VCaP (cell line): ENCODE results near the gene LPCAT1.

ENCODE experiments used
- H3K27ac ChIP-seq: fragments of 450-650 bp; 2 replicates; pipeline ENCODE4 v1.5.1; 2017
- TF ChIP-seq, protein P1 (sequence below): fragments of 450-650 bp; conservative IDR thresholded peaks from 2 replicates; pipeline ENCODE4 v1.5.1; 2017; ENCODE audit warnings: mild to moderate bottlenecking, moderate library complexity

Gene LPCAT1

DNA sequence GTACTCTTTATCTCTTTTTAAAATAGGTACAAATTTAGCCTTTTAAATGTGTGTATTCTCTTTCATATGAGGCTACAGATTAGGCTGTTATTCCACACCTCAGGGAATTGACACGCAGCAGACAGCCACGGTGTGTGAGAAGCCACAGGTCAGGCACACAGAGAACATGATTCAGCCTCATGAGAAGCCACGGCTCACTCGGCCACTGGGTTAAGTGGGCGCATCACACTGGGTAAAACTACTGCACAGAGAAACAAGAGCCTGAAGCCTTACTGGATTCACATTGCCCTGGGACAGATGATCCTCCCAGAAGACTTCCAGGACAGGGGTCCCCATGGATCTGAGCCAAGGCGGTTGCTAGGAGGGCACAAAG is 28.2 kb downstream of the LPCAT1 start:
- TF ChIP-seq, protein P1, sequence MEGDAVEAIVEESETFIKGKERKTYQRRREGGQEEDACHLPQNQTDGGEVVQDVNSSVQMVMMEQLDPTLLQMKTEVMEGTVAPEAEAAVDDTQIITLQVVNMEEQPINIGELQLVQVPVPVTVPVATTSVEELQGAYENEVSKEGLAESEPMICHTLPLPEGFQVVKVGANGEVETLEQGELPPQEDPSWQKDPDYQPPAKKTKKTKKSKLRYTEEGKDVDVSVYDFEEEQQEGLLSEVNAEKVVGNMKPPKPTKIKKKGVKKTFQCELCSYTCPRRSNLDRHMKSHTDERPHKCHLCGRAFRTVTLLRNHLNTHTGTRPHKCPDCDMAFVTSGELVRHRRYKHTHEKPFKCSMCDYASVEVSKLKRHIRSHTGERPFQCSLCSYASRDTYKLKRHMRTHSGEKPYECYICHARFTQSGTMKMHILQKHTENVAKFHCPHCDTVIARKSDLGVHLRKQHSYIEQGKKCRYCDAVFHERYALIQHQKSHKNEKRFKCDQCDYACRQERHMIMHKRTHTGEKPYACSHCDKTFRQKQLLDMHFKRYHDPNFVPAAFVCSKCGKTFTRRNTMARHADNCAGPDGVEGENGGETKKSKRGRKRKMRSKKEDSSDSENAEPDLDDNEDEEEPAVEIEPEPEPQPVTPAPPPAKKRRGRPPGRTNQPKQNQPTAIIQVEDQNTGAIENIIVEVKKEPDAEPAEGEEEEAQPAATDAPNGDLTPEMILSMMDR = no peak
- H3K27ac ChIP-seq = no peak overlapping the region

DNA sequence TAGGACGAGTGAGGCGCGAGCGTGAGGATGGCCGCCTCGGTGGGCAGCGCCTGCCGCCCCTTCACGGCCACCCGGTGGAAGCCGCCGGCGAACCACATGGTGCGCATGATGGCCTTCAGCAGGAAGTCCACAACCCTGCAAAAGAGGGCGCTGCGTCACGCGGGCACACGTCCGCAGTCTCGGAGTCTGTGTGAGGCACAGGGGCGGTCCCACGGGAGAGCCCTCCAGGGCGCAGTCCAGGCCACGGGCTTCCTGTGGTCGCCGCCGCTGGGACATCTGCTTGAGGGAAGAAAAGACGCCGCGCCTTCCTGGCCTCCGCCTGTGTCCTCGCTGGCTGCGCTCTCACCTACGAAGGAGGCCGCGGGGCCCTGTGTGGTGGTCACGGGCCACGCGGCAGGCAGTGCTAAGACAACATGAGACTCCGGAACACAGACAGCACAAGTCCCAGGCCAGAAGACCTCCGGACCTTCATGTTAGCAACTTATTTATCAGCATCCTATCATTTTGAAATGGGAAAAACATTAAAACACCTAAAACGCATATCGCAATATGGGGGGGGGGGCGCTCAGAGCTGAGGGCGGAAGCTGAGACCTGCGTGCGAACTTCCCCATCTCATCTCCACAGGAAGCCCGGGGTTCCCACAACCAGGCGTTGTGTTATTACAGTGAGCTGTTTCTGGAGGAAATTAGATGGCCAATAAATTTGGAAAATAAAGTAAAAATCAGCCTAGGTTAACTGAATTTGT is 28.8 kb downstream of the LPCAT1 start:
- no peak overlapping the region for H3K27ac ChIP-seq
- TF ChIP-seq, protein P1 = no peak

DNA sequence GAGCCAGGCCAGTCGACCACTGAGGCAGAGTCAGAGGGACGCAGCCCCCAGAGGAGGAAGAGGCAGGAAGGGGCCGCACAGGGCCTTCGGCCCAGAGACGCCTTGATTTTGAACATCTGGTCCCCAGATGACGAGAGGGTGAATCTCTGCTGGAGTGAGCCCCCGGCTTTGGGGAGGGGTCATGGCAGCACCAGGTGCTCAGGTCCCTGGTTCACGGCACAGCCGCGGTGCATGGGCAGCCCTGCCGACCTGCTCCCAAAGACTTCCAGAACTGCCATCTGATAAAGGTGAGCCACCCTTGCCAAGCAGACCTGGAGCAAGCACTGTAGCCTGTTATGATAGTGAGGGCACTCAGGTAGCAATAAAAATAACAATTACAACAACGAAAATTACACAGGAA is 29.8 kb downstream of the LPCAT1 start:
- no peak overlapping the region for H3K27ac ChIP-seq
- TF ChIP-seq, protein P1 = no peak

DNA sequence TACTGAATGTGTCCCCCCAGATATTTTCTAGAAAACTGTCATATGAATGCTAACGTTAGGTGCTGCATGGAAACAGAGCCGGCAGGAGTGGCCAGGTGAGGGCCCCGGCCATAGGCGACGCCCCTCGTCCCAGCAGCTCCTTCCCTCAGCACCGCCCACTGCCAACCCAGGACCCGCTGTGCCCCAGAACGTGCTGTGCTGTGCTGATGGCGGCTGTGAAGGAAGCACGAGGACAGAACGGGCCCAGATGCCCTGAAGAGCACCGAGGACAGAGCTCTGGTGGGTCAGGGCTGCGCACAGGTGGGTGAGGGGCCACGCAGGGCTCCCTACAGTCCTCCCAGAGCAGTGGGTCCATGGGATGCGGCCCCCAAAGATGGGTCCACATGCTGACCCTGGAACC is 30.3 kb downstream of the LPCAT1 start:
- TF ChIP-seq, protein P1 = no peak

DNA sequence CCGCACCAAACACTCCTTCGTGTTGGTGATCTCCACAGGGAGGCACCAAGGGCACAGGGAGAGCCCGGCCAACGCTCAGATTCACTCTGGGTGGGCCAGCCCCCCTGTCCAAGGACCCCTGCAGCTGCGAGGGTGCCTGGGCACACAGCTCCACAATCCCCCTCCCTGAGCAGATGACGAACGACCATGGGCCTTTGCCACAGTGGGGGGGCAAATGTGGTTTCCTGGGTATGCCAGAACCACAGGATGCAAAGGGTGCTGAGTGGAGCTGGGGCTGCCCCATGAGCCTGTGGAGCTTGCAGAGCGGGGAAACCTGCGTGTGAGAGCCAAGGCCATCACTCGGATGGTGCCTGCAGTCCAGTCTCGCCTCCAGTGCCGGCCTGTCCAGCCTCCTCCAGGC is 31.0 kb downstream of the LPCAT1 start:
- no peak overlapping the region for H3K27ac ChIP-seq

More for the DNA sequence above, 30.3 kb downstream of the LPCAT1 start:
- no peak overlapping the region for H3K27ac ChIP-seq

DNA sequence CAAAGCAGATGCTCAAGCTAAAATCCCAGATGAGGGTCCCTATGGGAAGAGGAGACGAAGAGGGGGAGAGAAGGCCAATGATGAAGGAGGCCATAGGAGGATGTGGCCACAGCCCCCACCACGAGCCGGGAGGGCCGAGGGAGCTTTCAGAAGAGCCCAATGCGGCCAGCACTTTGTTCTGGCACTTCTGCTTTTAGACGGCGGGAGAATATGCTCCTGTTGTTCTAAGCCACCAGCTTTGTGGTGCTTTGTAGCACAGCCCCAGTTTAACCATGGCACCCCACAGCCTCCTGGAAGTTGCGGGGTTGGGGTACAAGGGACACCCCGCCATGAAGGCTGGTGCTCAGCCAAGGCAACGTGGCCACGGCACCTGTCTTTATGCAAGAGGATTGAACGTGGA is 33.4 kb downstream of the LPCAT1 start:
- TF ChIP-seq, protein P1 = no peak
- no peak overlapping the region for H3K27ac ChIP-seq

More for the DNA sequence above, 31.0 kb downstream of the LPCAT1 start:
- TF ChIP-seq, protein P1 = no peak

DNA sequence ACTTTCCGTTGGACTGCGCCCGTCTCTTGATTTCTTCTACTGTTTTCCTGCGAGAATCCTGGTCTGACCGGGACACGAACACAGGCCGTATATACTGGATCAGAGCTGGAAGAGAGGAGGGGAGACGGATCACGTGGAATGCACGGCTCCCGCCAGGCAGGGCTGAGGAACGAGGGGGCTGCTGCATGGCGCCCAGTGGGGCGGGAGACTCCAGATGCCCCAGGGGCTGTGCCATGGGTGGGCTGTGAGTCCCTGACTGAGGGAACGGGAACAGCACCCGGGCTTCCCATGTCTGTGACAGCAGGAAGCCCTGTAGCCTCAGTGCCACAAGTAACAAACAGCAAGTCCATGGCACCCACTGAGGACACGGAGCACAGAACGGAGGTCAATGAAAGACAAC is 34.0 kb downstream of the LPCAT1 start:
- TF ChIP-seq, protein P1 = no peak
- no peak overlapping the region for H3K27ac ChIP-seq
